DOHH2 (cell line): ENCODE results near the gene TRMT11.

Source experiments
- EZH2phosphoT487 ChIP-seq: fragments of 200-600 bp; sonication (generic); IDR thresholded peaks from 2 replicates; pipeline ENCODE4 v1.6.1; 2017; ENCODE audit warnings: borderline replicate concordance, mild to moderate bottlenecking, antibody characterized with exemption, low read length, moderate library complexity, mixed read lengths
- TF ChIP-seq, protein P1 (sequence below): fragments of 200-600 bp; sonication (generic); IDR thresholded peaks from one replicate; pipeline ENCODE4 v1.5.1; 2014; ENCODE audit warnings: antibody characterized with exemption, mild to moderate bottlenecking, low read depth, low read length; ENCODE audit not compliant: poor library complexity, severe bottlenecking

- TF ChIP-seq, protein P1, sequence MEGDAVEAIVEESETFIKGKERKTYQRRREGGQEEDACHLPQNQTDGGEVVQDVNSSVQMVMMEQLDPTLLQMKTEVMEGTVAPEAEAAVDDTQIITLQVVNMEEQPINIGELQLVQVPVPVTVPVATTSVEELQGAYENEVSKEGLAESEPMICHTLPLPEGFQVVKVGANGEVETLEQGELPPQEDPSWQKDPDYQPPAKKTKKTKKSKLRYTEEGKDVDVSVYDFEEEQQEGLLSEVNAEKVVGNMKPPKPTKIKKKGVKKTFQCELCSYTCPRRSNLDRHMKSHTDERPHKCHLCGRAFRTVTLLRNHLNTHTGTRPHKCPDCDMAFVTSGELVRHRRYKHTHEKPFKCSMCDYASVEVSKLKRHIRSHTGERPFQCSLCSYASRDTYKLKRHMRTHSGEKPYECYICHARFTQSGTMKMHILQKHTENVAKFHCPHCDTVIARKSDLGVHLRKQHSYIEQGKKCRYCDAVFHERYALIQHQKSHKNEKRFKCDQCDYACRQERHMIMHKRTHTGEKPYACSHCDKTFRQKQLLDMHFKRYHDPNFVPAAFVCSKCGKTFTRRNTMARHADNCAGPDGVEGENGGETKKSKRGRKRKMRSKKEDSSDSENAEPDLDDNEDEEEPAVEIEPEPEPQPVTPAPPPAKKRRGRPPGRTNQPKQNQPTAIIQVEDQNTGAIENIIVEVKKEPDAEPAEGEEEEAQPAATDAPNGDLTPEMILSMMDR, result no peak
- no peak for TF ChIP-seq EZH2phosphoT487
These were observed 69.1 kb downstream of the TRMT11 start for GRCh38 chr6:126055449-126055848.
